ENCODE data around the gene MGMT. TPM values are rescaled to one million over a fixed set of nuclear protein-coding genes. Genes with fewer than 3 reads are reported as not detected.

MGMT gene
- total and polyA plus RNA-seq, 7 experiments from 2014 or later, result 17.6 to 37.1 (median 22.0) TPM

DNA sequence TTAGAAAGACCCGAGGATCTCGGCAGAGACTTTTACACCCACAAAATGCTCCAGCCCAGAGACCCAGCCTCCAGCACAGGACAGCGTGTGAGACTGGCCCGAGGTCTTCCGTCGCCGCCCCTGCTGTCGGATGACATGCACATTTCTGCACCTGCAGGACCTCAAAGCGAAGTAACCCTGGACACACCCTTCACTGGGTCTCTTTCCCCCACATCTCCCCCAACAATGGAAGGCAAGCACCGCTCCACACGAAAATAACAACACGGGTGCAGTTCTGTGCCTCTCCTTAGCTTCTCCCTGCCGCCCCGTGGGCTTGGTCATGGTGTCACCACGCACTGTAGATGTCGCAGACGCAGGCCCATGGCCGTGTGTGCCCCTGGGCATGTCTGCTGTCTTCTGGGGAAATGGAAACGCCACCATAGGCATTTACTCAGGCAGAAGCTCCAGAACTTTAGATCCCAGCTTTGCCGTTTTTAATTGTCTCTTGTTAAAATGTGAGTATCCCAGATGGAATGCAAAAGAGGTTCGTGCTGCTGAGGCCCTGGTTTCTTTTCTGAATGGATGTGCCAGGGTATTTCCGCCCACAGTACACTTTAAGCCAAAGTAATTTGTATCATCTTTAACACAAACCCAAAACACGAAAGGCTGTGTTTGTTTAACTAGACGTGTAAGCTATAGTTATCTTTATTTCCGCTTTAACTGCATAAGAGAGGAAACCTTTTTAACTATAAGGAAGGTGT is 237.9 kb downstream of the MGMT start:
- ChIA-PET POLR2A (no interaction called here), CTCF (no interaction called here)
- H3K9me3 Mint-ChIP-seq, result peaks cover 0 to 3% (median 0%) of the 10 kb centered on the region in 11 donors
- peak overlapping the region in 2 of 10 donors; percentile 11 to 44 for H3K4me3 Mint-ChIP-seq
- peaks cover 0 to 22% (median 0%) of the 10 kb centered on the region in 3 experiments for H3K36me3 ChIP-seq (ENCODE audit: control insufficient read depth in 2 of 3, insufficient read depth in 3 of 3, low read length in 3 of 3)
- DNase-seq (no peak), ATAC-seq (no peak)
- no peaks in the 10 kb centered on the region for H3K9me3 ChIP-seq (ENCODE audit: control insufficient read depth in 2 of 3, low read length in 3 of 3)
- H3K27ac Mint-ChIP-seq, result peak overlapping the region in 2 of 9 donors; percentile 68 to 69
- peaks cover 0 to 70% (median 35%) of the 10 kb centered on the region in 5 donors for H3K36me3 Mint-ChIP-seq
- H3K27me3 ChIP-seq (ENCODE audit: control insufficient read depth in 2 of 2, insufficient read depth in 2 of 2, low read length in 2 of 2), result no peaks in the 10 kb centered on the region
- intact Hi-C loops (cut with micrococcal nuclease), result no loop called here
- H3K4me3 ChIP-seq (ENCODE audit: low read length), result no peak overlapping the region
- no peaks in the 10 kb centered on the region for H3K4me1 ChIP-seq (ENCODE audit: control insufficient read depth in 2 of 2, insufficient read depth in 2 of 2, low read length in 2 of 2)
- peaks cover 6 to 34% (median 14%) of the 10 kb centered on the region in 7 donors for H3K4me1 Mint-ChIP-seq
- H3K27ac ChIP-seq (ENCODE audit: low read depth, low read length), result no peak overlapping the region
- no peaks in the 10 kb centered on the region for H3K27me3 Mint-ChIP-seq

DNA sequence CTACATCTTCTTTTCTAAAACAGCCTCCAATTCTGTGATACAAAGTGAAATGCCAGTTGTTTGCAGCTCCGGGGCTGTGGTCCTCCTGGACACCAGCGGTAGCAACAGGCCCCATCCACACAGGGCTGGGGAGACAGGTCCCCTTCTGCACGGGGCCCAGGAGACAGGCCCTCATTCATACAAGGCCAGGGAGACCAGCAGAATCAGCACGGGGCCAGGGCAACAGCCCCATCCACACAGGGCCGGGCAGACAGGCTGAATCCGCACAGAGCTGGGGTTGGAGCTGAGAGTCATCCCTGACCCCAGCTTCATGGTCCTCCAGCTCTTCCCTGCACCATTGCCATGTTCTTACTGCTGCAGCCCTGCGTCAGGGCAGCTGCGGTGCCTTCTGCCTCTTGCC is 238.6 kb downstream of the MGMT start:
- H3K9me3 ChIP-seq (ENCODE audit: control insufficient read depth in 2 of 3, low read length in 3 of 3), result no peaks in the 10 kb centered on the region
- intact Hi-C loops (cut with micrococcal nuclease), result no loop called here
- no peak for ATAC-seq
- POLR2A ChIA-PET, result no interaction called here
- Mint-ChIP-seq H3K27ac (peak overlapping the region in 5 of 9 donors; percentile 23 to 69 (median 48)), H3K27me3 (no peaks in the 10 kb centered on the region), H3K9me3 (peaks cover 0 to 2% (median 0%) of the 10 kb centered on the region in 11 donors), H3K4me1 (peaks cover 6 to 34% (median 14%) of the 10 kb centered on the region in 7 donors), H3K36me3 (peaks cover 0 to 68% (median 29%) of the 10 kb centered on the region in 5 donors), H3K4me3 (peak overlapping the region in 2 of 10 donors; percentile 11 to 44)
- CTCF ChIA-PET, result no interaction called here
- no peaks in the 10 kb centered on the region for H3K4me1 ChIP-seq (ENCODE audit: control insufficient read depth in 2 of 2, insufficient read depth in 2 of 2, low read length in 2 of 2)
- H3K4me3 ChIP-seq (ENCODE audit: low read length), result no peak overlapping the region
- DNase-seq, result no peak
- H3K27me3 ChIP-seq (ENCODE audit: control insufficient read depth in 2 of 2, insufficient read depth in 2 of 2, low read length in 2 of 2), result no peaks in the 10 kb centered on the region
- peaks cover 0 to 22% (median 0%) of the 10 kb centered on the region in 3 experiments for H3K36me3 ChIP-seq (ENCODE audit: control insufficient read depth in 2 of 3, insufficient read depth in 3 of 3, low read length in 3 of 3)
- H3K27ac ChIP-seq (ENCODE audit: low read depth, low read length), result no peak overlapping the region

DNA sequence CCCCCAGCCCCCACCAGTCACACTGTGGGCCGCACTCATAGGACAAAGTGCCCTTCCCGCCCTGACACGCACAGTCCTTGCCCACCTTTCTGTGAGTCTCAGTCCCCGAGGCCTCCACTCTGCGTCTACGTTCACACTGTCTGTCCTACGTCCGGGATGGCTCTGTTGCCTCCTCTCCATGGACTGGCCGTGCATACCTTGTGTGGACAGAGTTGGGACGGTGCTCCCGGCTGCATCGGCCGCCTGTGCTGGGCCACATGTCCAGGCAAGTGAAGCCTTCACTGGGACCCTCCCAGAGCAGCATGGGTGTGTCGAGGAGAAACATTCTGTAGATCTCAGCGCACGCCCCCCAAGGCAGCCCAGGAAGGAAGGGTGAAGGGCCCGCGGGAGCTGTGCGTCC is 239.0 kb downstream of the MGMT start:
- H3K4me3 Mint-ChIP-seq, result peak overlapping the region in 1 of 10 donors; percentile 15
- no peak for DNase-seq
- H3K36me3 Mint-ChIP-seq, result peaks cover 0 to 69% (median 33%) of the 10 kb centered on the region in 5 donors
- H3K27ac ChIP-seq (ENCODE audit: low read depth, low read length), result no peak overlapping the region
- peaks cover 6 to 34% (median 14%) of the 10 kb centered on the region in 7 donors for H3K4me1 Mint-ChIP-seq
- ChIA-PET POLR2A (no interaction called here), CTCF (no interaction called here)
- peaks cover 0 to 26% (median 0%) of the 10 kb centered on the region in 3 experiments for H3K36me3 ChIP-seq (ENCODE audit: control insufficient read depth in 2 of 3, insufficient read depth in 3 of 3, low read length in 3 of 3)
- H3K27me3 ChIP-seq (ENCODE audit: control insufficient read depth in 2 of 2, insufficient read depth in 2 of 2, low read length in 2 of 2), result no peaks in the 10 kb centered on the region
- H3K9me3 Mint-ChIP-seq, result peaks cover 0 to 6% (median 0%) of the 10 kb centered on the region in 11 donors
- no peak for ATAC-seq
- H3K27me3 Mint-ChIP-seq, result no peaks in the 10 kb centered on the region
- no peaks in the 10 kb centered on the region for H3K4me1 ChIP-seq (ENCODE audit: control insufficient read depth in 2 of 2, insufficient read depth in 2 of 2, low read length in 2 of 2)
- H3K27ac Mint-ChIP-seq, result peak overlapping the region in 1 of 9 donors; percentile 23
- H3K9me3 ChIP-seq (ENCODE audit: control insufficient read depth in 2 of 3, low read length in 3 of 3), result no peaks in the 10 kb centered on the region
- H3K4me3 ChIP-seq (ENCODE audit: low read length), result no peak overlapping the region
- intact Hi-C loops (cut with micrococcal nuclease), result no loop called here

DNA sequence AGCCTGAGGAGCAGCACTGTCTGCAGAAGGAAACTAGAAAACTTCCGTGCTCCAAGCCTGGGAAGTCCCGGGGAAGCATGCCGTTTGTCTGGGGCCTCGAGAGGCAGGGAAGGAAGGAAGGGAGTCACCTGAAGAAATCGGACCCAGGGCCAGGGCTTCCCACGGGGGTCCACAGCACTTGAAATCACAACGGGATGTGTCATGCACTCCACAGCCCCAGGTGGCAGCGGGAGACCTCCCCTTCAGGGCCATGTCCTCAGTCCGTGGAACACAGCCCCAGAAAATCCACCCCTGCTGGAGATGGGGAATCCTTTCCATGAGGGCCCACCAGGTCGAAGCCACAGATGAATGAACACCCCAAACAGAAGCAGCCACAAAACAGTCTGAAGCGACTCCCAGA is 239.5 kb downstream of the MGMT start:
- no peak overlapping the region for H3K27ac Mint-ChIP-seq
- POLR2A ChIA-PET, result no interaction called here

DNA sequence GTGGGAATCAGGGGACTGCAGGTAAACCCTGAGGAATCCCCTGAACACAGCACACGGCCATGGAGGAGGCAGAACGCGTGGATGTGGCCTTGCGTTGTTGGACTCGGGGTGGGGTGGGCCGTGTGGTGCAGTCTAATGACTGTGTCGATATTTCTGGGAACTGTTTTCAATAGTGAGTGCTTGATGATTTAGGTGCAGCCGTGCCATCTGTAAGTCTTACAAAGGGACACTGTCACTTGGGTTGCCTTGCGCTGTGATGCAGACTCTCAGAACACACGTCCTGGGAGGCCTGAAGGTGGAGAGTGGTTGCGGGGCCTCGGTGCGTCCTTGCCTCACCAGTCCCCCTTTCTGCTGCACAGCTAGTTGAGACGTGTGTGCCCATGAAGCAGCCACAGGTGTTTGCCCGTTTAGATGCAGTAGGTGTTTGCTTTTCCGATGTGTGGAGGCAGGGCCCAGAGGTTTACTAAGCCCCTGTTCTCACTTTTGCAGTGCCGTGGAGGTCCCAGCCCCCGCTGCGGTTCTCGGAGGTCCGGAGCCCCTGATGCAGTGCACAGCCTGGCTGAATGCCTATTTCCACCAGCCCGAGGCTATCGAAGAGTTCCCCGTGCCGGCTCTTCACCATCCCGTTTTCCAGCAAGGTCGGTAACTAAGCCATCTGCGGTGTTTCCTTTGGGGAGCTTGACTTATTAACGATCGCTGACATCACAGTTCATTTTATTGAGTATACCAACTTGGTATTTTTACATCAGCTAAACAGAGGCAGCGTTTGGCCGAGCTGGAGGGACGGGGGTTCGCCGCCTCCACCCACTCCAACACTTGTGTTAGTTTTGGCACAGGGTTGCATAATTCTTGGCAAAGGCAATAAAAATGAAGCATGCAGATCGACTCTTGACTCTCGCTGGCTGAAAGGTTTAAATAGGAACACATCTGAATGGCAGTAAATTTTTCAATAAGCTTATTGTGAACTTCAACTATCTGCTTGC is 240.7 kb downstream of the MGMT start:
- Mint-ChIP-seq H3K27me3 (no peaks in the 10 kb centered on the region), H3K4me1 (peaks cover 6 to 29% (median 14%) of the 10 kb centered on the region in 7 donors), H3K9me3 (peaks cover 0 to 6% (median 0%) of the 10 kb centered on the region in 11 donors), H3K36me3 (peaks cover 0 to 72% (median 37%) of the 10 kb centered on the region in 5 donors), H3K27ac (no peak overlapping the region), H3K4me3 (no peak overlapping the region)
- Histone ChIP-seq H3K9me3 (ENCODE audit: control insufficient read depth in 2 of 3, low read length in 3 of 3) (no peaks in the 10 kb centered on the region), H3K27ac (ENCODE audit: low read depth, low read length) (no peak overlapping the region), H3K27me3 (ENCODE audit: control insufficient read depth in 2 of 2, insufficient read depth in 2 of 2, low read length in 2 of 2) (no peaks in the 10 kb centered on the region), H3K36me3 (ENCODE audit: control insufficient read depth in 2 of 3, insufficient read depth in 3 of 3, low read length in 3 of 3) (peaks cover 0 to 32% (median 0%) of the 10 kb centered on the region in 3 experiments), H3K4me3 (ENCODE audit: low read length) (no peak overlapping the region), H3K4me1 (ENCODE audit: control insufficient read depth in 2 of 2, insufficient read depth in 2 of 2, low read length in 2 of 2) (no peaks in the 10 kb centered on the region)
- ChIA-PET POLR2A (no interaction called here), CTCF (no interaction called here)
- DNase-seq (no peak), ATAC-seq (no peak)
- intact Hi-C loops (cut with micrococcal nuclease), result no loop called here

More for the DNA sequence above, 239.5 kb downstream of the MGMT start:
- no peak overlapping the region for H3K27ac ChIP-seq (ENCODE audit: low read depth, low read length)
- H3K36me3 ChIP-seq (ENCODE audit: control insufficient read depth in 2 of 3, insufficient read depth in 3 of 3, low read length in 3 of 3), result peaks cover 0 to 29% (median 0%) of the 10 kb centered on the region in 3 experiments
- no peak for ATAC-seq
- intact Hi-C loops (cut with micrococcal nuclease), result no loop called here
- Mint-ChIP-seq H3K4me3 (no peak overlapping the region), H3K4me1 (peaks cover 6 to 34% (median 14%) of the 10 kb centered on the region in 7 donors), H3K27me3 (no peaks in the 10 kb centered on the region), H3K36me3 (peaks cover 0 to 69% (median 35%) of the 10 kb centered on the region in 5 donors), H3K9me3 (peaks cover 0 to 6% (median 0%) of the 10 kb centered on the region in 11 donors)
- H3K4me3 ChIP-seq (ENCODE audit: low read length), result no peak overlapping the region
- no peak for DNase-seq
- H3K9me3 ChIP-seq (ENCODE audit: control insufficient read depth in 2 of 3, low read length in 3 of 3), result no peaks in the 10 kb centered on the region
- no peaks in the 10 kb centered on the region for H3K4me1 ChIP-seq (ENCODE audit: control insufficient read depth in 2 of 2, insufficient read depth in 2 of 2, low read length in 2 of 2)
- H3K27me3 ChIP-seq (ENCODE audit: control insufficient read depth in 2 of 2, insufficient read depth in 2 of 2, low read length in 2 of 2), result no peaks in the 10 kb centered on the region
- CTCF ChIA-PET, result no interaction called here

DNA sequence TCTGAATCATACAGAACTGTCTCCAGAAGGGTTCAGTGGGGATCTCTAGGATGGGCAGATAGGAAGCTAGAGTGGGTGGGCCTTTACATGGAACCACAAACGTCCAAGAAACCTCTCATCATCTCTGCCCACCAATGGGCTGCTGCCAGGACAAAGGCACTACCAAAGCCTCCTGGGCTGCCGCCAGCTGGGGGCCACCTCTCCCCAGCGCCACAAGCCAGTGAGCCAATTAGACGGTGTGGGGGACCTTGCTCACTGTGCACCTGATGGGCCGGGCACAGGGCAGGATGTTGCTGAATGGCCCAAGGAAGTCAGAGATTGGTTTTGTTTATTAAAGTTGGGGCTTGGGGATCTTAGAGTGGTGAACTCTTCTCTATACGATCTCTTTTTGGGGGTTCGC is 242.1 kb downstream of the MGMT start:
- no peak overlapping the region for H3K27ac ChIP-seq (ENCODE audit: low read depth, low read length)

More for the DNA sequence above, 242.1 kb downstream of the MGMT start:
- Mint-ChIP-seq H3K9me3 (peaks cover 0 to 8% (median 0%) of the 10 kb centered on the region in 11 donors), H3K27me3 (no peaks in the 10 kb centered on the region), H3K4me1 (peaks cover under 1 to 19% (median 9%) of the 10 kb centered on the region in 7 donors), H3K27ac (no peak overlapping the region), H3K4me3 (no peak overlapping the region), H3K36me3 (peaks cover 0 to 79% (median 45%) of the 10 kb centered on the region in 5 donors)
- Histone ChIP-seq H3K4me3 (ENCODE audit: low read length) (no peak overlapping the region), H3K27me3 (ENCODE audit: control insufficient read depth in 2 of 2, insufficient read depth in 2 of 2, low read length in 2 of 2) (no peaks in the 10 kb centered on the region), H3K36me3 (ENCODE audit: control insufficient read depth in 2 of 3, insufficient read depth in 3 of 3, low read length in 3 of 3) (peaks cover 0 to 32% (median 0%) of the 10 kb centered on the region in 3 experiments), H3K9me3 (ENCODE audit: control insufficient read depth in 2 of 3, low read length in 3 of 3) (no peaks in the 10 kb centered on the region), H3K4me1 (ENCODE audit: control insufficient read depth in 2 of 2, insufficient read depth in 2 of 2, low read length in 2 of 2) (no peaks in the 10 kb centered on the region)
- ATAC-seq (no peak), DNase-seq (no peak)
- CTCF ChIA-PET, result no interaction called here
- intact Hi-C loops (cut with micrococcal nuclease), result no loop called here
- POLR2A ChIA-PET, result no interaction called here
